GM10266 (cell line): Measurements from ENCODE around the gene TLK1.
"Not testable (repeated sequence)": the region's sequence is repeated elsewhere in the genome, so short reads cannot be mapped to it uniquely, and the experiment has no call there.

ENCODE experiments used
- DNase-seq: peaks from one replicate; pipeline ENCODE4 v3.0.0; 2012; ENCODE audit errors: extremely low spot score
- CTCF ChIP-seq: IDR thresholded peaks from 2 replicates; pipeline ENCODE4 v1.5.1; 2012; ENCODE audit warnings: mild to moderate bottlenecking, low read depth; ENCODE audit not compliant: control insufficient read depth, insufficient read depth; ENCODE audit errors: missing control alignments

Gene TLK1

DNA sequence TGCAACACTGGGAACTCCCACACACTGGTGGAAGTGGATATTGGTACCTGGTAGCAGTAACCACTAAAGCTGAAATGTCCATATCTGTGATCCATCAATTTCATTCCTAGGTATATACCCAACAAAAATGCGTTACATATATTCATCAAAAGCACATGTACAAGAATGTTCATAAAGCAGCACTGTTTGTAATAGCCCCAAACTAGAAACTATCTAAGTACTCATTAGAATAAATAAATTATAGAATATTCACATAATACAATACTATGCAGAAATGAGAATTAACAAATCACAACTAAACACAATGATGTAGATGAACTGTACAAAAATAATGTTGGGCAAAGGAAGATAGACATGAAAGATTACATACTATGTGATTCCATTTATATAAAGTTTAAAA is 11.1 kb upstream of the TLK1 start:
- TF ChIP-seq CTCF, result no peak
- no peak for DNase-seq

DNA sequence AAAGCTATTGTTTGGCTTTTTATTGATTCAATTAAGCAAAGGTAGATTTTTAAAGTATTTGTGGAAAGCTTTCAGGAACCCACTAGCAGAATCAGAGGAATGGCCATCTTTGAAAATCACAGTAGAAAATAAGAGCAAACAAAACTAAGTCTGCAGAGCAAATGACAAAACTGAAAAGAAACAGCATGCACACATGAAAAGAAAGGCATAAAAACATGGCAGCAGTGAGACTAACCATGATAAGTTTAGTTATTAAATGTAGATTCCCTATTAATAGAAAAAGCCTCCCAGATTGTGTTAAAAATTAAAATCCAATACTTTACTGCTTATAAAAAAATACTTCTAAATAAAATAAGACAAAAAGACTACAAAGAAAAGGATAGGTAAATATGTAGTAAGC is 9.1 kb upstream of the TLK1 start:
- DNase-seq, result no peak
- TF ChIP-seq CTCF, result no peak

DNA sequence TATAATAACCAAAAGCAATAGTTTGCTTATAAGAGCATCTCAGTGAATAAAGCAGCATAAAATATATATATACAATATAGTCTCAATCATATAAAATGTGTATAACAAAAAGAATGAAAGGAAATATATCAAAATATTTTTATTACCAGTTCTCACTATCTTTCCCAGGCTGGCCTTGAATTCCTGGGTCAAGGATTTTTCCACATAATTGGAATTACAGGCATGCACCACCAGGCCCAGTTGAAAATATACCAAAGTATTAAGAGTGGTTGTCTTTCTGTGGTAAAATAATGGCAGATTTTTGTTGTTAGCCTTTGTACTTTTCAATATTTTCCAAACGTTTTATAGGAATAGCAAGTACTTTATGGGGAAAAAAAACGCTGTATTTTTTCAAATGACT is 8.6 kb upstream of the TLK1 start:
- TF ChIP-seq CTCF, result no peak
- DNase-seq, result no peak

GRCh38 chr2:171167352-171167997 is 6.8 kb upstream of the TLK1 start:
- no peak for TF ChIP-seq CTCF
- no peak for DNase-seq

GRCh38 chr2:171166328-171166983 is 5.8 kb upstream of the TLK1 start:
- DNase-seq, result no peak
- TF ChIP-seq CTCF, result no peak

GRCh38 chr2:171165967-171166327 is 5.3 kb upstream of the TLK1 start:
- no peak for DNase-seq
- no peak for TF ChIP-seq CTCF

GRCh38 chr2:171163261-171163660 is 2.6 kb upstream of the TLK1 start:
- DNase-seq, result no peak
- TF ChIP-seq CTCF, result no peak

GRCh38 chr2:171162522-171163197 is 2.0 kb upstream of the TLK1 start:
- not testable (repeated sequence) for DNase-seq
